NT2/D1 (cell line): Measurements from ENCODE around the gene RNF39.

ENCODE experiments used
- SUZ12 ChIP-seq: IDR thresholded peaks from 2 replicates; pipeline ENCODE4 v1.6.1; 2011; ENCODE audit not compliant: insufficient read length, insufficient read depth; ENCODE audit errors: extremely low read depth
- YY1 ChIP-seq: IDR thresholded peaks from 2 replicates; pipeline ENCODE4 v1.6.1; 2011; ENCODE audit not compliant: insufficient read length, insufficient read depth
- ZNF274 ChIP-seq: IDR thresholded peaks from 2 replicates; pipeline ENCODE4 v1.6.1; 2011; ENCODE audit warnings: mild to moderate bottlenecking, low read depth, low read length

GRCh38 chr6:30100585-30101443 is 25.2 kb upstream of the RNF39 start:
- no peak for TF ChIP-seq YY1
- TF ChIP-seq SUZ12: no peak
- TF ChIP-seq ZNF274: no peak
